OCI-LY1 (cell line): ENCODE measurements around the gene DNAJB5.
"Not testable (repeated sequence)": the region's sequence is repeated elsewhere in the genome, so short reads cannot be mapped to it uniquely, and the experiment has no call there.

ENCODE experiments used
- H2AFZ ChIP-seq: fragments of 200-600 bp; sonication (generic), shearing (Covaris generic); 2 replicates; pipeline ENCODE4 v1.6.0; 2014; ENCODE audit warnings: antibody characterized with exemption, mild to moderate bottlenecking, low read length
- H3F3A ChIP-seq: fragments of 200-600 bp; sonication (generic), shearing (Covaris generic); 2 replicates; pipeline ENCODE4 v1.6.0; 2014; ENCODE audit warnings: mild to moderate bottlenecking, antibody characterized with exemption, low read length, moderate library complexity; ENCODE audit not compliant: insufficient read depth
- H3K27ac ChIP-seq: fragments of 200-600 bp; sonication (generic); 2 replicates; pipeline ENCODE4 v1.5.1; 2014; ENCODE audit warnings: low read length, mixed run types, mild to moderate bottlenecking, low read depth; ENCODE audit not compliant: poor library complexity, severe bottlenecking
- H3K27me3 ChIP-seq: fragments of 200-600 bp; sonication (generic); 2 replicates; pipeline ENCODE4 v1.6.0; 2014; ENCODE audit warnings: antibody characterized with exemption, mild to moderate bottlenecking, low read length, moderate library complexity; ENCODE audit not compliant: insufficient read depth
- H3K36me3 ChIP-seq: fragments of 200-600 bp; sonication (generic); 2 replicates; pipeline ENCODE4 v1.6.1; 2014; ENCODE audit warnings: mild to moderate bottlenecking, antibody characterized with exemption, low read length, moderate library complexity, mixed read lengths; ENCODE audit not compliant: insufficient read depth
- H3K4me1 ChIP-seq: fragments of 200-600 bp; sonication (generic); 2 replicates; pipeline ENCODE4 v1.5.1; 2014; ENCODE audit warnings: mild to moderate bottlenecking, low read length, moderate library complexity; ENCODE audit not compliant: insufficient read depth, severe bottlenecking
- H3K4me2 ChIP-seq: fragments of 200-600 bp; sonication (generic), shearing (Covaris generic); 2 replicates; pipeline ENCODE4 v1.6.1; 2014; ENCODE audit warnings: low read length
- H3K4me3 ChIP-seq: fragments of 200-600 bp; sonication (generic); 2 replicates; pipeline ENCODE4 v1.5.1; 2014; ENCODE audit warnings: low read length, low read depth, mild to moderate bottlenecking, mixed read lengths; ENCODE audit not compliant: poor library complexity, severe bottlenecking
- H3K79me2 ChIP-seq: fragments of 200-600 bp; shearing (Covaris generic); 2 replicates; pipeline ENCODE4 v1.6.1; 2016; ENCODE audit warnings: mixed run types, low read length, mixed read lengths; ENCODE audit not compliant: insufficient read depth
- H3K9ac ChIP-seq: fragments of 200-600 bp; sonication (generic), shearing (Covaris generic); 2 replicates; pipeline ENCODE4 v1.6.1; 2014; ENCODE audit warnings: mild to moderate bottlenecking, low read length, mixed read lengths
- H3K9me2 ChIP-seq: fragments of 200-600 bp; sonication (generic), shearing (Covaris generic); 2 replicates; pipeline ENCODE4 v1.6.1; 2014; ENCODE audit warnings: low read depth, mild to moderate bottlenecking, low read length, mixed read lengths
- H3K9me3 ChIP-seq: fragments of 200-600 bp; shearing (Covaris generic); 2 replicates; pipeline ENCODE4 v1.6.1; 2014; ENCODE audit warnings: low read length, mixed read lengths
- H4K20me1 ChIP-seq: fragments of 200-600 bp; sonication (generic), shearing (Covaris generic); 2 replicates; pipeline ENCODE4 v1.6.0; 2016; ENCODE audit warnings: mild to moderate bottlenecking, low read length; ENCODE audit not compliant: insufficient read depth
- EZH2 ChIP-seq: fragments of 200-600 bp; sonication (generic), shearing (Covaris generic); IDR thresholded peaks from 2 replicates; pipeline ENCODE4 v1.8.0; 2017; ENCODE audit warnings: borderline replicate concordance, mixed run types, mild to moderate bottlenecking, antibody characterized with exemption, low read length, moderate library complexity, mixed read lengths
- TF ChIP-seq, protein P1 (sequence below): fragments of 200-600 bp; sonication (generic), shearing (Covaris generic); IDR thresholded peaks from 2 replicates; pipeline ENCODE4 v1.5.1; 2017; ENCODE audit warnings: mild to moderate bottlenecking, antibody characterized with exemption, low read length, moderate library complexity, mixed read lengths

The DNAJB5 gene

DNA sequence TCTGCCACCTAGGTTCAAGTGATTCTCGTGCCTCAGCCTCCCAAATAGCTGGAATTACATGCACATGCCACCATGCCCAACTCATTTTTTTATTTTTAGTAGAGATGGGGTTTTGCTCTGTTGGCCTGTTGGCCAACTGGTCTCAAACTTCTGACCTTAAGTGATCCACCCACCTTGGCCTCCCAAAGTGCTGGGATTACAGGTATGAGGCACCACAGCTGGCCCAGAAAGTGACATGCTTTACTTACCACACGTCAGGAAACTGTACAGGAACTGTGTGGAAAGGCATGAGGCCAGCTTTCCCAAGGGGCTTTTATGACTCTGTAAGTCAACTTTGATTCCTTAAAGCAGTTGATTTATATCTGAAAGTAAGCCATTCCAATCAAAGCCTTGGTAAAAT is 25.0 kb downstream of the DNAJB5 start:
- Histone ChIP-seq H3K79me2 (no peaks in the 10 kb centered on the region), H3K27ac (no peak overlapping the region), H2AFZ (no peak overlapping the region), H3K4me2 (no peak overlapping the region), H3K36me3 (peaks cover 4% of the 10 kb centered on the region; the same call in 1 of the 2 replicates), H3K9me3 (peaks cover 8% of the 10 kb centered on the region; the same call in 1 of the 2 replicates), H3K9ac (no peak overlapping the region), H3K4me3 (no peak overlapping the region), H3K4me1 (no peaks in the 10 kb centered on the region), H3K9me2 (no peaks in the 10 kb centered on the region), H3F3A (no peaks in the 10 kb centered on the region), H4K20me1 (no peaks in the 10 kb centered on the region), H3K27me3 (no peaks in the 10 kb centered on the region)
- TF ChIP-seq EZH2, result no peak
- TF ChIP-seq, protein P1, sequence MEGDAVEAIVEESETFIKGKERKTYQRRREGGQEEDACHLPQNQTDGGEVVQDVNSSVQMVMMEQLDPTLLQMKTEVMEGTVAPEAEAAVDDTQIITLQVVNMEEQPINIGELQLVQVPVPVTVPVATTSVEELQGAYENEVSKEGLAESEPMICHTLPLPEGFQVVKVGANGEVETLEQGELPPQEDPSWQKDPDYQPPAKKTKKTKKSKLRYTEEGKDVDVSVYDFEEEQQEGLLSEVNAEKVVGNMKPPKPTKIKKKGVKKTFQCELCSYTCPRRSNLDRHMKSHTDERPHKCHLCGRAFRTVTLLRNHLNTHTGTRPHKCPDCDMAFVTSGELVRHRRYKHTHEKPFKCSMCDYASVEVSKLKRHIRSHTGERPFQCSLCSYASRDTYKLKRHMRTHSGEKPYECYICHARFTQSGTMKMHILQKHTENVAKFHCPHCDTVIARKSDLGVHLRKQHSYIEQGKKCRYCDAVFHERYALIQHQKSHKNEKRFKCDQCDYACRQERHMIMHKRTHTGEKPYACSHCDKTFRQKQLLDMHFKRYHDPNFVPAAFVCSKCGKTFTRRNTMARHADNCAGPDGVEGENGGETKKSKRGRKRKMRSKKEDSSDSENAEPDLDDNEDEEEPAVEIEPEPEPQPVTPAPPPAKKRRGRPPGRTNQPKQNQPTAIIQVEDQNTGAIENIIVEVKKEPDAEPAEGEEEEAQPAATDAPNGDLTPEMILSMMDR, result no peak

DNA sequence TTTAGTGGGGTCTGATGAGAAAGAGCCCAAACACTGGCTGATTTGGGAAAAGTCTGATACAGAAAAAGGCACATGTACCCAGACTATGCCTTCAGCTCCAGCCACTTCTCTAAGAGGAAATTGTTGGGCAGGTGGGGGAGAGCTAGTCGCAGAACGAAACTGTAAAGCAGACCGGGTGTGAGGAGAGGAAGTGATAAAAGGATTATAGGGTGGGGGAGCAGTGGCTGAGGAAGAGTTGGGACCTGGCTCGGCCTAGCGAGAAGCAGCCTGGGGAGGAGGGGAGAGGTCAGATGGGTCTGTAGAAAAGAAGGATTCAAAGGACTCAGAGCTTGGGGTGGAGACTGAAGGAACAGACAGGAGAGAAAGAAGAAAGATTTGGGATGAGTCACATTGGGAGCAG is 33.9 kb downstream of the DNAJB5 start:
- not testable (repeated sequence) for H3K4me1 ChIP-seq, H3K4me2 ChIP-seq, H3K79me2 ChIP-seq, H3K27me3 ChIP-seq, H3K4me3 ChIP-seq, H3K36me3 ChIP-seq, H4K20me1 ChIP-seq, H3F3A ChIP-seq, H3K9me3 ChIP-seq, H3K9ac ChIP-seq, H2AFZ ChIP-seq, H3K9me2 ChIP-seq, H3K27ac ChIP-seq

DNA sequence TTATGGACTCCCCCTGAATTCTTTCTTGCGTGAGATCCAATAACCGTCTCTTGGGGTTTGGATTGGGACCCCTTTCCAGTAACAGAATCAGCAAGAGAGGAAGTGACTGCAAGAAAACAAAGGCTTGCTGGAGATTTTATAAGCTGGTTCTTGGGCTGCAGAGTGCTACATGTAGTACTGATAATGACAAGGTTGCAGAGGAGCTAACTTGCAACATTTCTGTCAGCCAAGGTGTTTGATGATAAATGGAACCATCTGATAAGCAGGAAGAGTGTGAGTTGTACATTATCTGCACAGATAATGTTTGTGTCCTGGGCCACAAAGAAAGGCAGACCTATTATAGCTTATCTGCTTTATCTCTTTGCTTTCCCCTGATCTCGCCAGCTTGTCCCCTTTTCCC is 37.1 kb downstream of the DNAJB5 start:
- no peaks in the 10 kb centered on the region for H3K79me2 ChIP-seq
- H3F3A ChIP-seq, result no peaks in the 10 kb centered on the region
- no peaks in the 10 kb centered on the region for H3K9me3 ChIP-seq
- no peaks in the 10 kb centered on the region for H3K27me3 ChIP-seq
- H4K20me1 ChIP-seq, result no peaks in the 10 kb centered on the region
- H3K4me3 ChIP-seq, result no peak overlapping the region
- H3K9me2 ChIP-seq, result no peaks in the 10 kb centered on the region
- TF ChIP-seq, protein P1, result no peak
- TF ChIP-seq EZH2, result no peak
- no peaks in the 10 kb centered on the region for H3K4me1 ChIP-seq
- no peaks in the 10 kb centered on the region for H3K36me3 ChIP-seq
- no peak overlapping the region for H3K9ac ChIP-seq
- H3K4me2 ChIP-seq, result no peak overlapping the region
- no peak overlapping the region for H2AFZ ChIP-seq
- H3K27ac ChIP-seq, result no peak overlapping the region

DNA sequence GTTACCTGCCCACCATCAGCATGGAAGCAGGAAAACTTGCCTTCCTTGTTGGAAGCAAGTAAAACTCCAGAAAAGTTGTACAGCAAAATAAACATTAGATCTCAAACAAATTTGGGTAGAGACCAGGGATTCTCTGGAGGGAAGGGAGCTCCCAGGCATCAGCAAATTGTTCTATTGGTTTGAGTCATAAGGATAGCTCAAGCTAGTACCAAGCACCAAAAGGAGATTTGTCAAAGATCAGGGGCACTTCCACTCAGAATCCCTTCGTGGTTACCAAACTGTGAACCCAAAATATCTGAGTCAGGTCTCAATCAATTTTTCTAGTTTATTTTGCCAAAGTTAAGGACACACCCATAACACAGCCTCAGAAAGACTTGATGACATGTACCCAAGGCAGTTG is 37.8 kb downstream of the DNAJB5 start:
- Histone ChIP-seq H3K79me2 (no peaks in the 10 kb centered on the region), H3K9ac (no peak overlapping the region), H3K9me2 (no peaks in the 10 kb centered on the region), H3K9me3 (no peaks in the 10 kb centered on the region), H3K4me1 (no peaks in the 10 kb centered on the region), H3K4me3 (no peak overlapping the region), H3K27me3 (no peaks in the 10 kb centered on the region), H3F3A (no peaks in the 10 kb centered on the region), H3K27ac (no peak overlapping the region), H2AFZ (no peak overlapping the region), H3K36me3 (no peaks in the 10 kb centered on the region), H4K20me1 (no peaks in the 10 kb centered on the region), H3K4me2 (no peak overlapping the region)
- TF ChIP-seq, protein P1, result no peak
- no peak for TF ChIP-seq EZH2
